Fibroblast of skin of abdomen (primary cell): ENCODE data around the gene LUZP1.

Experiments
- DNase-seq: peaks from one replicate; pipeline ENCODE4 v3.0.0-alpha.2; 2013

Gene LUZP1

GRCh38 chr1:23188434-23188884, 19.8 kb upstream of the LUZP1 start:
- DNase-seq = no peak

DNA sequence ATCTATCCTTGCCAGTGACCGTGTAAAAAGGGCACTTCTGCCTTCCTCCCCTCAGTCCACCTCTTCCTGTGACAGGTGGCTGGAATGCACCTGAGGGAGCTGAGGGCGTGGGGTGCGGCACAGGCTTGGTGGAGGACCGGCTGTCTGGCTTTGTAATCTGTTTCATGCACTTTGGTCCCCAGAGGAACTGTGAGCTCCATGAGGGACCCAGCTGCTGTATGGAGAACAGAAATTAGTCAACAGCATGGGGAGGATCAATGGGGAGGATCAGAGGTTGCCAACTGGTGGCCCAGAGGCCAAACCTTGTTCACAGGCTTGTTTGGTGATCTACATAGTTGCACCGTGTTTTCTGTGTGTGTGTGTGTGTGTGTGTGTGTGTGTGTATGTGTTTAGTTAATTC, 19.0 kb upstream of the LUZP1 start:
- DNase-seq = no peak

DNA sequence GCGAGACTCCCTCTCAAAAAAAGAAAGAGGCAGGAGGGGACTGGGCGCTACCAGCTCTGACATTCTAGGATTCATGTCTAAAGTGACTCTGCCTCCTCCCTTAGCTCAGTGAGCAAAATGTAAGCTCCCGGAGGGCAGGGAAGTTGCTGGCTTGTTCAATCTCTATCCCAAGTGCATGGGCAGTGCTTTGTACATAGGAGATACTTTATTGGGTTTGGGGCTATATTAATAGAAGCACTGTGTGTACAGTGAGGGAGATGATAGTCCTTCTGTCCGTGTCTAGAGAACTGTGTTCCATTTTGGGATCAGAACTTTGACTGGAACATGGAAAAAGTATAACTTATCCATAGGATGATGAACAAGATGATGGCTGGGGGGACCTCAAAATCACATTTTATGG, 16.7 kb upstream of the LUZP1 start:
- no peak for DNase-seq

DNA sequence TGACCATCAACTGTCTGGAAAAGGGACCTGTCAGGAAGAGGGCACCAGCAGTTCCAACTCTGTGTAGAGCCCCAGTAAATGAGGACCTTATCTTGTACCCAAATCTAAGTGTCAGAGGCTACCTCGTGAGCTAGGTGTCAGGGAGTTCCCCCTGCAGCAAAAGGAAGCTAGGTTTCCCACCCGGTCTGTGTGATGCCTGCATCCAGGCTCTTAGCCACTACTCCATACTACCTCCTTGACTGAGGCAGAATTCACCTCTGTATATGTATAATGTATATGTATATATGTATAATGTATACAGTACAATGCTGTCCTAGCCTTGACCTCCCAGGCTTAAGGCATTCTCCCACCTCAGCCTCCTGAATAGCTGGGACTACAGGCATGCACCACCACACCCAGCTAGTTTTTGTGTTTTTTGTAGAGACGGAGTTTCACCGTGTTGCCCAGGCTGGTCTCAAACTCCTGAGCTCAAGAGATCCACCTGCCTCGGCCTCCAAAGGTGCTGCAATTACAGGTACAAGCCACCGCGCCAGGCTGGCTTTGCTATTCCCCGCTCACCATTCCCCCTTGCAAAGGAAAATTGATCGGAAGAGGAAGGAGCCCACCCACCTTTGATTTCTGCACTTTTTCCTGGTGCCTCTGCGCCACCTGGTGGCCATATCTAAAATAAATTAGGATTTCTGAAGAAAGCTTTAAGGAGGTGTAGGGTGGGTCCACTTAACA, 15.7 kb upstream of the LUZP1 start:
- peak; percentile 43 for DNase-seq

DNA sequence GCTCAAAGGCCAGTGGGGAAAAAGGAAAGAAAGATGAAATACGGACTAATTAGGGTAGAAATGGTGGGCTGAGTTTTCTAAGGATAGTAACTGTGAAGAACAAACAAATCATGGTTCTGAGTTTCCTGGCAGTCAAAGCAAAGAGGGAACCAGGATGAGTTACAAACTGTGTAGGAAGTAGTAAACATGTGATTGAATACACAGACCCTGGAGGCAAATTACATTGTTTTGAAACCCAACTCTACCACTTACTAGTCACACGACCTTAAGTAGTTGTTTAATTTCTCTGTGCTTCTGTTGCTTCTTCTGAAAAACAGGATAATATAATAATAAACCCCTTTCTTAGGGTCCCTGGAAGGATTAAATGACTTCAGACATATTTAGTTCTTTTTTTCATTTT, 11.2 kb upstream of the LUZP1 start:
- no peak for DNase-seq

DNA sequence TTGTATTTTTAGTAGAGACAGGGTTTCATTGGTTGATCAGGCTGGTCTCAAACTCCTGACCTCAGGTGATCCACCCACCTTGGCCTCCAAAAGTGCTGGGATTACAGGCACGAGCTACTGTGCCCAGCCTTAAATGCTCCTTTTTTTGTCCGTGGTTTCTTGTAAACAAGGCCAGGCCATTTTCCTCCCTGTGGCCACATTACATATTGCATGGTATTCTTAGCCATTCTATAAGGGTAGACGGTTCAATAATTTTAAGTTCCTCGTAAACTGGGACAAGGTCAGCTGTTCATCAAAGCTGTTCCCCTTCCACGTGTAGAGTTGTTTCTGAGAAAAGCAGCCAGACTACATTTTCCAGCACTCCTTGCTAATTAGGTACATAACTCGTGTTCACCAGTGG, 10.3 kb upstream of the LUZP1 start:
- no peak for DNase-seq

- no peak for DNase-seq
Observed at GRCh38 chr1:23178414-23178813, 9.8 kb upstream of the LUZP1 start.

DNA sequence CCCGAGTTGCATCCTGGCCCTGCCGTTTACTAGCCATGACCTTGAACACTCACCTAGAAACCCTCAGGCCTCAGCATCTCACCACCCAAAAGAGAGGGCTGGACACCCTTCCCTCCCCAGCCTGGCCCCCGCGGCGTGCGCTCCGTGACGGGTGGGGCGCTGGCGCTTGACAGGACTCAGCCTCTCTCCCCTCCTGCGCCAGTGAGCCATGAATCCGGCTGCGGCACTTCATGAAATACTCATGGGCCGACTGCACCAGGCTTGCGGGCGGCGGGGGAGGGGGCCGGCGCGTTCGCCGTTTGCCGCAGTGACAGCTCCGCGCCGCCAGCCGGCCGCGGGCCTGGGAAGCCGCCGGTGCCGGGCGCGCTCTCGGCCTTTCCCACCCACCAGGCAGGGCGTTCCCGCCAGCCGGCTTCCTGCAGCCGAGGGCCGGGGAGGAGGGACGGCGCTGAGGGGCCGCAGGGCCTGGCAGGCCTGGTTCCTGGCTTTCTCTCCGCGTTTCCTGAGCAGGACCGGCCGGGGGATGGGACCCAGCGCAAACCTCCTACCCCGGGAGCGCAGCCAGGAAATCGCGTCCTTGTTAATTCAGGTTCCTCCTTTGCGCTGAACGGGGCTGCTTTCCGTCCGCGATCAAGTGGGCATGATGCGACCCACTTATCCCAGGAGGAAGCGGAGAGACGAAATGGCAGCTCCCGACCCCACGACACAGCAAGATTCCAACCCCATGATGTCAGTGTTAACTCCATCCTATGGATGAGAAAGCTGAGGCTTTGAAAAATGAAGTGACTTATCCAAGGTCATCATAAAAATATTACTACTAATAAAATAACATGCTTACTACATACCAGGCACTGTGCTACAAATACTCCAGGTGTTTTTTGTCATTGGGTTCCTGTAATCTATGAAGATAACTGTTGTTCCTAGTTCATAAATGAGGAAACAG, 9.1 kb upstream of the LUZP1 start:
- DNase-seq = peak; percentile 82

DNA sequence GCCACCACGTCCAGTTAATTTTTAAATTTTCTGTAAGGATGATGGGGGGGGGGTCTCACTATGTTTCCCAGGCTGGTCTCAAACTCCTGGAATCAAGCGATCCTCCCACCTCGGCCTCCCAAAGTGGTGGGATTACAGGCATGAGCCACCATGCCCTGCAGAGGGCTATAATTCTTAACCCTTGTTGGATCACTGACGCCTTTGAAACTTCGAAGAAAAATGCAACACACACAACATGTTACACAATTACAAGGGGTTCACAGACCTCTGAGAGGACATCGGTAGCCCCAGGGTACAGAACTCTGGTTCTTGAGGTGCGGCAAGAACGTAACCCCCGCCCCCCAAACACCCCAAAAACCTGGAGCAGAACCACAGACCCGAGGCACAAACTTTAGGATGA, 8.4 kb upstream of the LUZP1 start:
- DNase-seq = no peak

DNA sequence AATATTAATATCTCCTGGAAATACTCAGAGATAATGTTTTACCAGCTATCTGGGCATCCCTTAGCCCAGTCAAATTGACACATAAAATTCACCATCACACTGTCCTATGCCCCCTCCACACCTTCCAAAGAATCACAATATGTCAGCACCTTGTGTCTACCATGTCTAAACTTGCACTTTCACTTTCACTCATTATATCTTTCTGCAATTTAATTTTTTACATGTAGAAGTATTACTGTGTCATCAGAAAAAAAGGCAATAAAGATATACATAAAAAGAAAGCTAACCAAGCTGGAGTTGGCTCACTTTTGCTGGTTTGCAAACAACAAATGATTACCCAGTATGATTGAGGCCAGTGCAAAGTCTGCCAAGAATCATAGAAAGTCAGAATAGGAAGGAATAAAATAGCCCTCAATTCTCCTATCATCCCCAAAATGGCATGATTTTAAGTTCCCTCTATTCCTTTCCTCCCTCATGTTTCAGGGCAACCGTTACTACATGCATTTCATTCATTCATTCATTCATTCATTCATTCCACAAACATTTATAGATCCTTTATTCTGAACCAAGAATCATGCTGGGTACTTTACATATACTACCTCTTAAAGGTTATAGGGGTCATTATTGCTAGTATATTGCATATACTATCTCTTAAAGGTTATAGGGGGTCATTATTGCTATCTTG, 5.9 kb upstream of the LUZP1 start:
- DNase-seq = no peak

GRCh38 chr1:23171181-23171755, 2.6 kb upstream of the LUZP1 start:
- no peak for DNase-seq

DNA sequence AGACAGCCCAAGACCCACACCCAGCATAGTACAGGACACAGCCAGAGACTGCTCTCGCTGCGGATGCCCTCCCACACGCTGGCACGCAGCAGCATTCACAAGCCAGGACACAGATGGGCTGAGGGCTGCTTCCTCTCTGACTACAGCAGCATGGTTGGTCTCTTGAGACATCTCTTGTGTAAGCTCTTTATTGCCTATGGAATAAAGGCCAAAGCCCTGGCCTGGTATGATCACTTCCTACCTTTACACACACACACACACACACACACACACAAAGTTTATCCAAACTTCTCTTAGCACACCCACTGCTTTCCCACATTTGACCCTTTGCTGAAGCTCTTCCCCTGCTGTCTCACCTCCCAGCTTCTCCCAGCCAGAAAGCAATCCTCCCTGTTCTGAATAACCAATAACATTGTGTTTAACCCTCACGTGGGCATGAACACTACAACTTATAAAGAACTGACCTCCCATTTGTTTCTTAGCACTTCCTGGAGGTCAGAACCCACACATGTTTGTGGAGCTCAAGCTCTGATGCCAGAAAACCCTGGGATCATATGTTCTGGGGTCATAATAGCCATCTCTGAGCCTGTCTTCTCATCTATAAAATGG, 1.2 kb upstream of the LUZP1 start:
- peak; percentile 71 for DNase-seq

- DNase-seq = no peak
Observed at GRCh38 chr1:23169195-23169575, 529 bp upstream of the LUZP1 start.

- no peak for DNase-seq
Observed at GRCh38 chr1:23168079-23168444, 594 bp downstream of the LUZP1 start.

DNA sequence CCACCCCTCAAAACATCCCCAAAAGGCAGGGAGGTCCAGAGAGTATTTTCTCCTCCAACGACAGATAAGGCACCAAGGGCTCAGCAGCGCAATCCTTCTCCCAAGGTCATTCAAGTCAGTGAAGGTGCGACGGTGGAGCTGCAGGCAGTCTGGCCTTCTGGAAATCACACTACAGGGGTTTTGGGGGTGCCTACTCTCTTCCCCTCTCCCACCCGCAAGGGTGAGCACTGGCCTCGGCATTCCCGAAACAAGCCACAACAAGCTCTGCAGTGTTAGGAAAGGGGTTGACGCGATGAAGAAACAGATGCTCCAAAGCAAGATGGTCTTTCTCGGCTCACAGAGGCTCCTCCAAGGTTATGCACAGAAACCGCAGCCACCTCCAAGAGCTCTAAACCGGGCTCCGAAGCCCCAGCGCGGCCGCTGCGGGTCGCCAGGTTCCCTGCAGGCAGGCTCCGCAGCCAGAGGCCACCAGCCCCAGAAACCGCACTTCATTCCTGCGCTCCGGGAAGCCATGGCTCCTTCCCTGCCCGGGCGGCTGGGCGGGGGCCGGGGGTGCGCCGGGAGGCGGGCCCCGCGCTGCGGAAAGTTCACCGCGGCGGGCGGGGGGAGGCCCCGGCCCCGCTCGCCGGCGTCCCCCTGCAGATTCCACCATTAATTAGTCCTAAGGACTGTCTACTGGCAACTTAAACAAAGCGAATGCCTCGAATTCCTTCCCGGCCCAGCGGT, 1.1 kb downstream of the LUZP1 start:
- peak; percentile 76 for DNase-seq

DNA sequence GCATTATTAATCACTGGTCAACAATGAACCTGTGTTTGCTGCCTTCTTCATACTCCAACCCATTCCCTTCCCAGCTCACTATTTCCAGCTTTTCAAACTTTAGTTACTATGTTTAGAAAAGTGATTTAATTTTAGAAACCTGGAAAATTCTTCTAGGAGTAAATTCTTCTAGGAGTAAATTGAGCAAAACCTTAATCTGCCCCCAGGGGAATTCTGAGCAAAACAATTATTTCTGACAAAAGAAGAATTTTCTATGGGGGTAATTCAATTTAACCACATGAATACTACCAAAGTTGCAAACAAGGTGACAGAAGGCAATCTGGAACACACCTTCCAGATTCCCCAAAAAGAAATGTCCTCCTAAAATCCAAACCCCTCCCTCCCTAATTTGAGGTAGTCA, 1.8 kb downstream of the LUZP1 start:
- DNase-seq = no peak

DNA sequence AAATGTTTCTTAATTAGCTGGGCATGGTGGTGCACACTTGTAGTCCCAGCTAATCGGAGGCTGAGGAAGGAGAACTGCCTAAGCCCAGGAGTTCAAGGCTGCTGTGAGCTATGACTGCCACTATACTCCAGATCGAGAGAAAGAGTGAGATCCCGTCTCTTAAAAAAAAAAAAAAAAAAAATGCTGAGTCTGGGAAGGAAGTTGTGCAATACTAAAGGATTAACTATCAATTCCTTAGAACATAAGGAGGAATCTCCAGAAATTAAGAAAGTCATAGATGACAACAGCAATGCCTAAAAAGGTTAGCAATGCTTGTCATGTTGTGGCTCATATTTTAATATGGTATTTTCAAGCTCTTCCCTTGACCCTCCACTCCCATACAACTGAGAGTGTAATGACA, 5.3 kb downstream of the LUZP1 start:
- peak; percentile 27 for DNase-seq

DNA sequence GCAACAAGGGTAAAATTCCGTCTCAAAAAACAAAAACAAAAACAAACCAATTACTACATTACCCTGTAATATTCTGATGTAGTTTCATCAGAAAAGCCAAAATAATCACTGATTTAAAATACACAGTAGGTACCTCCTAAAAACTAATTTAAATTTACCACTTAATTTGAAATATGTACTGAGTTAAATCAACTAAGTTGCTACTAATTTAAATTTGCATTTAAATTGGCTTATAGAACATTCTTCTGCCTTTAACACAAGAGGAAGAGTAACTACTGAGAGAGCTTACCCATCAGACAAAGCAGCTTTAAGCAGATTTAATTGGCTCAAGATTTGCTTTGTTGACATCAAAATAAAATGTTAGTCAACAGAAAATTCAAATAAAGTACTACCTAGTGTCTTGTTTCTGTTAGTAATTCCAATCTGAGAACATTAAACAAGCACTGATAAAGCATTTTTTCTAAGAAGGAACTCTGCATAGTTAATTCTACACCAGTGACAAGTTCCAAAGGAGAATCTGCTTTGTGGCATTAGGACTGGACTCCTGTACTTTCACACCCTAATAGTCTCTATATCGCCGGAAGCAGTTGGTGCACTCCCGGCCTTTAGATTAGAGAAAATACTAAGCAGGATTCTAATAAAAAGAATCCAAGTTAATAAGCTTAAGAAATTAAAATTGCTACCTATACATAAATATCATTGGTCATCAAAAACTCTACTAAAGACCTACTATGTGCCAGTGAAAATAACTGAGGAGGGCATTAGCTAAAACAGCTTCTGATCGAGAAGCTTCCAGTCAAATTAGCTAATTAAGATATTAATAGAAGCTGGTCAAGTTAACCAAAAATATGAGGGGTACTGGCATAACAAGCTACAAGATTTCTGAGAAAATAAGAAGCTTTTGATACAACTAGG, 8.4 kb downstream of the LUZP1 start:
- no peak for DNase-seq

- no peak for DNase-seq
Observed at GRCh38 chr1:23156940-23157339, 11.7 kb downstream of the LUZP1 start.

GRCh38 chr1:23152966-23153684, 15.5 kb downstream of the LUZP1 start:
- no peak for DNase-seq
